RWPE2 (cell line): ENCODE data around the gene CUBN.

Source experiments
- ATAC-seq: fragments of 200-7000 bp; cut with Tn5 transposase; 3 replicates; pipeline ENCODE4 v1.9.1; 2021; ENCODE audit warnings: low read depth
- DNase-seq: peaks from one replicate; pipeline ENCODE4 v3.0.0-alpha.2; 2020; ENCODE audit warnings: low spot score
- H3K27ac ChIP-seq: fragments of 450-650 bp; 2 replicates; pipeline ENCODE4 v1.5.1; 2017; ENCODE audit warnings: mild to moderate bottlenecking; ENCODE audit not compliant: poor library complexity, severe bottlenecking
- H3K27me3 ChIP-seq: fragments of 250-450 bp; sonication (Bioruptor Pico); 2 replicates; pipeline ENCODE4 v1.5.1; 2021; ENCODE audit warnings: mild to moderate bottlenecking, moderate library complexity; ENCODE audit not compliant: insufficient read depth, poor library complexity, severe bottlenecking
- H3K36me3 ChIP-seq: fragments of 250-450 bp; sonication (Bioruptor Pico); 2 replicates; pipeline ENCODE4 v1.5.1; 2020; ENCODE audit warnings: low read depth, mild to moderate bottlenecking, moderate library complexity
- H3K4me1 ChIP-seq: fragments of 250-450 bp; sonication (Bioruptor Pico); 2 replicates; pipeline ENCODE4 v1.5.1; 2021; ENCODE audit warnings: mild to moderate bottlenecking, moderate library complexity; ENCODE audit not compliant: insufficient read depth, poor library complexity, severe bottlenecking
- H3K4me3 ChIP-seq: fragments of 250-450 bp; sonication (Bioruptor Pico); 2 replicates; pipeline ENCODE4 v1.5.1; 2021; ENCODE audit warnings: mild to moderate bottlenecking, moderate library complexity; ENCODE audit not compliant: severe bottlenecking
- H3K9me3 ChIP-seq: fragments of 250-450 bp; sonication (Bioruptor Pico); 2 replicates; pipeline ENCODE4 v1.5.1; 2021; ENCODE audit warnings: mild to moderate bottlenecking, moderate library complexity; ENCODE audit not compliant: severe bottlenecking
- TF ChIP-seq, protein P1 (sequence below): fragments of 450-650 bp; IDR thresholded peaks from one replicate; pipeline ENCODE4 v1.5.1; 2017; ENCODE audit warnings: mild to moderate bottlenecking, moderate library complexity; ENCODE audit not compliant: poor library complexity, severe bottlenecking

The CUBN gene

DNA sequence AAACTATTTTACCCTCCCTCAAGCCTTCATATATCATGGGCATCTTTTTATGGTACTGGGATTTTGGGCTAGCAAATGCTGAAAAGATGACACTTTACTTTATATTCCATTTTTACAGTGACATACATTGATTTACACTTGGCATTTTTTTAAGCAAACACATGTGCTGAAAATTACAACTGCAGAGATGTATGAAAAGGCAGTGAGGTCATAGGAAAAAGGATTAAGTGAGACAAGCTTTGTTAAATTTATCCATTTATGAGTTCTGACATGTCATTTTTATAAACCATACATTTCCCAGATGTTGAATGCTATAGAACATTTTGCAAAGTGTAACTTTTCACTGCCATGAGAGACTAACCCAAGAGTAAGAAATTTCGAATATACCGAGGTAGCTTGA is 243.6 kb downstream of the CUBN start:
- no peaks in the 10 kb centered on the region for H3K27me3 ChIP-seq
- no peak overlapping the region for H3K4me3 ChIP-seq
- H3K27ac ChIP-seq = no peak overlapping the region
- DNase-seq = no peak
- no peaks in the 10 kb centered on the region for H3K9me3 ChIP-seq
- no peaks in the 10 kb centered on the region for H3K36me3 ChIP-seq
- no peaks in the 10 kb centered on the region for H3K4me1 ChIP-seq
- TF ChIP-seq, protein P1, sequence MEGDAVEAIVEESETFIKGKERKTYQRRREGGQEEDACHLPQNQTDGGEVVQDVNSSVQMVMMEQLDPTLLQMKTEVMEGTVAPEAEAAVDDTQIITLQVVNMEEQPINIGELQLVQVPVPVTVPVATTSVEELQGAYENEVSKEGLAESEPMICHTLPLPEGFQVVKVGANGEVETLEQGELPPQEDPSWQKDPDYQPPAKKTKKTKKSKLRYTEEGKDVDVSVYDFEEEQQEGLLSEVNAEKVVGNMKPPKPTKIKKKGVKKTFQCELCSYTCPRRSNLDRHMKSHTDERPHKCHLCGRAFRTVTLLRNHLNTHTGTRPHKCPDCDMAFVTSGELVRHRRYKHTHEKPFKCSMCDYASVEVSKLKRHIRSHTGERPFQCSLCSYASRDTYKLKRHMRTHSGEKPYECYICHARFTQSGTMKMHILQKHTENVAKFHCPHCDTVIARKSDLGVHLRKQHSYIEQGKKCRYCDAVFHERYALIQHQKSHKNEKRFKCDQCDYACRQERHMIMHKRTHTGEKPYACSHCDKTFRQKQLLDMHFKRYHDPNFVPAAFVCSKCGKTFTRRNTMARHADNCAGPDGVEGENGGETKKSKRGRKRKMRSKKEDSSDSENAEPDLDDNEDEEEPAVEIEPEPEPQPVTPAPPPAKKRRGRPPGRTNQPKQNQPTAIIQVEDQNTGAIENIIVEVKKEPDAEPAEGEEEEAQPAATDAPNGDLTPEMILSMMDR = no peak
- no peak for ATAC-seq

- no peak for ATAC-seq
- no peaks in the 10 kb centered on the region for H3K4me1 ChIP-seq
- no peak overlapping the region for H3K4me3 ChIP-seq
- TF ChIP-seq, protein P1 = no peak
- H3K9me3 ChIP-seq = no peaks in the 10 kb centered on the region
- H3K27me3 ChIP-seq = no peaks in the 10 kb centered on the region
- no peak overlapping the region for H3K27ac ChIP-seq
- no peak for DNase-seq
- no peaks in the 10 kb centered on the region for H3K36me3 ChIP-seq
These were observed 245.1 kb downstream of the CUBN start for GRCh38 chr10:16884497-16884896.

- TF ChIP-seq, protein P1 = no peak
- DNase-seq (no peak), ATAC-seq (no peak)
- no peaks in the 10 kb centered on the region for H3K4me1 ChIP-seq
- H3K27me3 ChIP-seq = no peaks in the 10 kb centered on the region
- no peaks in the 10 kb centered on the region for H3K36me3 ChIP-seq
- no peaks in the 10 kb centered on the region for H3K9me3 ChIP-seq
- H3K27ac ChIP-seq = no peak overlapping the region
- no peak overlapping the region for H3K4me3 ChIP-seq
These were observed 246.5 kb downstream of the CUBN start for GRCh38 chr10:16883084-16883483.

DNA sequence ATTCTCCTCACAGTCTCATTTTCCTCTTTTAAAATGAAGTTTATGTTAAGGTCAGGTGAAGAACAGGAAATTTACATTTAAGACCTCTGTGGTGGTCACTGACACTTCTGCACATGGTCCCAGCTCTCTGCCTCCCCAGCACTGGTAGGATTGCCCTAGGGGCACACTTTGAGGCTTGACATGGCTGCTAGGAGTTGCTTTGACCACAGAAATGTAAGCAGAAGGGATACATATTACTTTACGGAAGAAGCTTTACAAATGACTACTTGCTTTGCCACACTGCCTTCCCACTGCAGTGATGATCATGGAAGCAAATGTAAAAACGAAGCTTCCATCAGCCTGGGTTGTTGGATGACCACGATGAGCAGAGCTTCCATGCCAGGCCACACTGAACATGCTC is 259.3 kb downstream of the CUBN start:
- no peak overlapping the region for H3K27ac ChIP-seq
- TF ChIP-seq, protein P1 = no peak
- no peaks in the 10 kb centered on the region for H3K4me1 ChIP-seq
- H3K4me3 ChIP-seq = no peak overlapping the region
- no peaks in the 10 kb centered on the region for H3K27me3 ChIP-seq
- DNase-seq (no peak), ATAC-seq (no peak)
- no peaks in the 10 kb centered on the region for H3K36me3 ChIP-seq
- H3K9me3 ChIP-seq = no peaks in the 10 kb centered on the region

GRCh38 chr10:16867990-16868389 is 261.6 kb downstream of the CUBN start:
- no peak for ATAC-seq
- no peak overlapping the region for H3K27ac ChIP-seq

More at GRCh38 chr10:16867990-16868389, 261.6 kb downstream of the CUBN start:
- TF ChIP-seq, protein P1 = no peak
- no peak overlapping the region for H3K4me3 ChIP-seq
- H3K4me1 ChIP-seq = no peaks in the 10 kb centered on the region
- DNase-seq = no peak
- H3K36me3 ChIP-seq = no peaks in the 10 kb centered on the region
- peaks cover 2% of the 10 kb centered on the region for H3K27me3 ChIP-seq
- no peaks in the 10 kb centered on the region for H3K9me3 ChIP-seq
